Keratinocyte (primary cell): ENCODE measurements around the gene TBC1D8. TPM values are rescaled to one million over a fixed set of nuclear protein-coding genes. Genes with fewer than 3 reads are reported as not detected.

Source experiments
- DNase-seq: peaks from one replicate; pipeline ENCODE4 v3.0.0-alpha.2; 2011; ENCODE audit warnings: low read depth, missing footprints, low spot score
- FAIRE-seq: peaks from 2 replicates; lab custom pipeline; 2011; peaks lifted over from hg19 to GRCh38; lab: Jason Lieb, UNC
- H2AFZ ChIP-seq: 2 replicates; pipeline ENCODE4 v1.6.0; 2012; ENCODE audit warnings: low read length, control low read depth, inconsistent platforms; ENCODE audit not compliant: control insufficient read depth
- H3K27ac ChIP-seq: 2 replicates; pipeline ENCODE4 v1.5.1; 2011; ENCODE audit warnings: low read length; ENCODE audit not compliant: control insufficient read depth, insufficient read depth
- H3K27me3 ChIP-seq: 3 replicates; pipeline ENCODE4 v1.6.0; 2011; ENCODE audit warnings: low read length; ENCODE audit not compliant: control insufficient read depth, insufficient read depth; ENCODE audit errors: extremely low read depth
- H3K36me3 ChIP-seq, 2 experiments: 2 replicates in 1 of 2; 3 replicates in 1 of 2; pipeline ENCODE4 v1.5.1; 2011; ENCODE audit warnings: low read length in 2 of 2, mild to moderate bottlenecking in 1 of 2; ENCODE audit not compliant: control insufficient read depth in 2 of 2, insufficient read depth in 2 of 2; ENCODE audit errors: extremely low read depth in 1 of 2
- H3K4me1 ChIP-seq: 3 replicates; pipeline ENCODE4 v1.5.1; 2011; ENCODE audit warnings: low read length; ENCODE audit not compliant: control insufficient read depth, insufficient read depth; ENCODE audit errors: extremely low read depth
- H3K4me2 ChIP-seq: 3 replicates; pipeline ENCODE4 v1.6.0; 2011; ENCODE audit warnings: low read depth, low read length; ENCODE audit not compliant: control insufficient read depth, insufficient read depth; ENCODE audit errors: extremely low read depth
- H3K4me3 ChIP-seq, 3 experiments: fragments of 200-600 bp in 1 of 3; sonication (generic) in 1 of 3; 2 replicates in 2 of 3; 3 replicates in 1 of 3; pipeline ENCODE4 v1.5.1; 2011 to 2016; ENCODE audit warnings: low read length in 3 of 3, mild to moderate bottlenecking in 3 of 3, control low read depth in 2 of 3, inconsistent platforms in 1 of 3, low read depth in 1 of 3, mixed read lengths in 1 of 3, mixed run types in 1 of 3, moderate library complexity in 1 of 3; ENCODE audit not compliant: control insufficient read depth in 2 of 3, insufficient read depth in 2 of 3; ENCODE audit errors: extremely low read depth in 1 of 3
- H3K79me2 ChIP-seq: 2 replicates; pipeline ENCODE4 v1.6.0; 2012; ENCODE audit warnings: low read length; ENCODE audit not compliant: control insufficient read depth, insufficient read depth
- H3K9ac ChIP-seq: 3 replicates; pipeline ENCODE4 v1.6.0; 2011; ENCODE audit warnings: low read length; ENCODE audit not compliant: control insufficient read depth, insufficient read depth; ENCODE audit errors: extremely low read depth
- H3K9me1 ChIP-seq: 3 replicates; pipeline ENCODE4 v1.6.0; 2011; ENCODE audit warnings: low read length; ENCODE audit not compliant: control insufficient read depth, insufficient read depth; ENCODE audit errors: extremely low read depth
- H3K9me3 ChIP-seq: 2 replicates; pipeline ENCODE4 v1.5.1; 2012; ENCODE audit warnings: low read depth, low read length; ENCODE audit not compliant: control insufficient read depth
- H4K20me1 ChIP-seq: 3 replicates; pipeline ENCODE4 v1.6.0; 2011; ENCODE audit warnings: low read length; ENCODE audit not compliant: control insufficient read depth, insufficient read depth; ENCODE audit errors: extremely low read depth
- EZH2 ChIP-seq: IDR thresholded peaks from one replicate; pipeline ENCODE4 v1.6.1; 2012; ENCODE audit warnings: inconsistent platforms, mild to moderate bottlenecking, low read length, moderate library complexity
- dilution Hi-C: fragments of 300-500 bp; cut with MboI; formaldehyde crosslinking; loops from one replicate; pipeline ENCODE4 v1.7.0; 2020; ENCODE audit warnings: low sequenced_read_pairs; ENCODE audit not compliant: extremely low pct_ligation_motif_present
- polyA plus RNA-seq, 5 experiments: library from polyadenylated mRNA; depleted of rRNA in 3 of 5; stranded (reverse) in 3 of 5; stranded (forward) in 1 of 5; unstranded in 1 of 5; fragments of >200 nt; gene quantifications; 1 replicate in 1 of 5; 2 replicates in 3 of 5; 3 replicates in 1 of 5; pipeline versions ENCODE4 v1.2.1 to v1.2.3, GENCODE V29; 2011 to 2012; ENCODE audit warnings: missing spikeins in 2 of 5, low read depth in 1 of 5, low replicate concordance in 1 of 5
- TF ChIP-seq, protein P1 (sequence below), 3 experiments: IDR thresholded peaks in 1 of 3; conservative IDR thresholded peaks in 1 of 3; optimal IDR thresholded peaks in 1 of 3; 2 replicates in 2 of 3; 3 replicates in 1 of 3; pipeline versions ENCODE3 to v1.5.1; 2011; ENCODE audit warnings: low read length in 3 of 3, mild to moderate bottlenecking in 3 of 3, moderate library complexity in 2 of 3, control low read depth in 1 of 3, inconsistent platforms in 1 of 3; ENCODE audit not compliant: insufficient read depth in 2 of 3; ENCODE audit errors: extremely low read depth in 1 of 3

The TBC1D8 gene
- polyA plus RNA-seq, 1 donor (not counting 4 experiments of a cell fraction or from before 2014, with no cell fraction given), result 13.8 TPM

DNA sequence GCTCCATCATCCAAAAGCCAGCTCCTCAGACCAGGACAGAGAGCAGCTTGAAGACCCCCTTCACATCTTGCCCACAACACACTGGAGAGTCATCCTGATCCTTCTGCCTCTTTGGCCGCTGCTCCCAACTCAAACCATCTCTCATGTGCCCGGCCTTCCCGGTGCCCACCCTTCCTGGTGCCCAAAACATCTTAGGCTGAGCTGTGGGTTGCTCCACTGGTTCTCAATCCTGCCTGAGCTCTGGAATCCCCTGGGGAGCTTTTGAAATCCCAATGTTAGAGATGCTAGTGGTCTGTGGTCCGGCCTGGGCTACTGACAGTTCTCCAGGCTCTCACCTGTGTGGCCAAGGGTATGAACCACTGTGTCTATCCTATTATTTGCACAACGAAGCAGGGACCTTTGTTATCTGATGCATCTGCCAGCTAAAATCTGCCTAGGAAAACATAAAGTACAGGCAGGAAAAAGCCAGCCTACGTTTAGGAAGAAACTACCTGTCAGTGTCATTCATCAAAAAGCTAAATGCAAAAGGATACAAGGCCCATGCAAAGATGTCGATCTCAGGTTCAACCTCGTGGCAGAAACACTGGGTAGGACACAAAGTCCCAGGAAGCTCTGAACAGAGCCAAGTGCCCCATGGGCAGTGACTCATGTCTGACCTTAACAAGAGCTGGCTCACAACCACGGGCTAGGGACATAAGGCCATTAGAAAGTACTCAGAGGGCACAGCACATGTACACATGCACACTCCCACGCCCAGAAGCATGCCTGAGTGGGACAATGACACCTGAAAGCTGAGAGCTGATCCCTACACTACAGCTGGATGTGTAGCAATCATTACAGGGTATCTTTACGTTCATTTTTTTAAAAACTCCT is 30.8 kb downstream of the TBC1D8 start:
- peak overlapping the region; percentile 58 for H3K4me2 ChIP-seq
- H2AFZ ChIP-seq, result no peak overlapping the region
- H3K4me3 ChIP-seq, result peak overlapping the region in 1 of 3 experiments; percentile 11
- dilution Hi-C loops, result no loop called here
- no peaks in the 10 kb centered on the region for H4K20me1 ChIP-seq
- peaks cover 53% of the 10 kb centered on the region for H3K79me2 ChIP-seq
- H3K27ac ChIP-seq, result peak overlapping the region; percentile 58
- H3K9me1 ChIP-seq, result no peaks in the 10 kb centered on the region
- no peaks in the 10 kb centered on the region for H3K9me3 ChIP-seq
- H3K9ac ChIP-seq, result peak overlapping the region; percentile 20
- TF ChIP-seq, protein P1, sequence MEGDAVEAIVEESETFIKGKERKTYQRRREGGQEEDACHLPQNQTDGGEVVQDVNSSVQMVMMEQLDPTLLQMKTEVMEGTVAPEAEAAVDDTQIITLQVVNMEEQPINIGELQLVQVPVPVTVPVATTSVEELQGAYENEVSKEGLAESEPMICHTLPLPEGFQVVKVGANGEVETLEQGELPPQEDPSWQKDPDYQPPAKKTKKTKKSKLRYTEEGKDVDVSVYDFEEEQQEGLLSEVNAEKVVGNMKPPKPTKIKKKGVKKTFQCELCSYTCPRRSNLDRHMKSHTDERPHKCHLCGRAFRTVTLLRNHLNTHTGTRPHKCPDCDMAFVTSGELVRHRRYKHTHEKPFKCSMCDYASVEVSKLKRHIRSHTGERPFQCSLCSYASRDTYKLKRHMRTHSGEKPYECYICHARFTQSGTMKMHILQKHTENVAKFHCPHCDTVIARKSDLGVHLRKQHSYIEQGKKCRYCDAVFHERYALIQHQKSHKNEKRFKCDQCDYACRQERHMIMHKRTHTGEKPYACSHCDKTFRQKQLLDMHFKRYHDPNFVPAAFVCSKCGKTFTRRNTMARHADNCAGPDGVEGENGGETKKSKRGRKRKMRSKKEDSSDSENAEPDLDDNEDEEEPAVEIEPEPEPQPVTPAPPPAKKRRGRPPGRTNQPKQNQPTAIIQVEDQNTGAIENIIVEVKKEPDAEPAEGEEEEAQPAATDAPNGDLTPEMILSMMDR (optimal IDR thresholded peaks at IDR 0.05 in 1 of 3, IDR thresholded peaks at IDR 0.05 in 1 of 3, conservative IDR thresholded peaks at IDR 0.05 in 1 of 3; ENCODE audit: extremely low read depth in 1 of 3, insufficient read depth in 2 of 3, low read length in 3 of 3), result no peak
- peaks cover 48% of the 10 kb centered on the region for H3K4me1 ChIP-seq
- H3K27me3 ChIP-seq, result no peaks in the 10 kb centered on the region
- FAIRE-seq (peak; percentile 61), DNase-seq (peak; percentile 85)
- peaks cover 0 to 2% of the 10 kb centered on the region in 2 experiments for H3K36me3 ChIP-seq

DNA sequence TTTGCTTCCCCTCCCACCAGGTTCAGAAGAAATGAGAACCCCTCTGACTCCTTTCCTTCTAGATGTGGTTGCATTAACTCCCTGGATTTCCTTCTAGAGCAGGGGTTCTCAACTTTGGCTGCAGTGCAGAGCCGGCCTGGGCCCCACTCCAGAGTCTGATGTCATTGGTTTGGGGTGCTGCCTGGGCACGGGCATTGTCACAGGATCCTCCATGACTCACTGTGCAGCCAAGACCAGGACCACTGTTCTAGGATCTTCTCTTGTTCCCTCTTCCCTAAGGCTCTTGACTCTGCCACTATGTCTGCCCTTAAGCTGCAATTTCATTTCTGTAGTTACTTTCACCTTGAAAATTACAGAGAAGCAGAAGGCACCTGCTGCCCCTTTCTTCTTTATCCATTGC is 31.8 kb downstream of the TBC1D8 start:
- DNase-seq, result no peak
- no peak overlapping the region for H3K4me3 ChIP-seq
- no peak overlapping the region for H2AFZ ChIP-seq
- peaks cover 42% of the 10 kb centered on the region for H3K4me1 ChIP-seq
- no peaks in the 10 kb centered on the region for H4K20me1 ChIP-seq
- H3K27ac ChIP-seq, result no peak overlapping the region
- H3K27me3 ChIP-seq, result no peaks in the 10 kb centered on the region
- H3K4me2 ChIP-seq, result peak overlapping the region; percentile 58
- peaks cover 0 to 2% of the 10 kb centered on the region in 2 experiments for H3K36me3 ChIP-seq
- H3K79me2 ChIP-seq, result peaks cover 53% of the 10 kb centered on the region
- H3K9me3 ChIP-seq, result no peaks in the 10 kb centered on the region
- dilution Hi-C loops, result no loop called here
- H3K9ac ChIP-seq, result no peak overlapping the region
- FAIRE-seq, result no peak
- H3K9me1 ChIP-seq, result no peaks in the 10 kb centered on the region
- no peak for TF ChIP-seq EZH2
- TF ChIP-seq, protein P1 (optimal IDR thresholded peaks at IDR 0.05 in 1 of 3, IDR thresholded peaks at IDR 0.05 in 1 of 3, conservative IDR thresholded peaks at IDR 0.05 in 1 of 3; ENCODE audit: extremely low read depth in 1 of 3, insufficient read depth in 2 of 3, low read length in 3 of 3), result no peak
